H9 (cell line): ENCODE results near the gene IL20RB. TPM values are rescaled to one million over a fixed set of nuclear protein-coding genes. Genes with fewer than 3 reads are reported as not detected.

Source experiments
- DNase-seq: peaks from one replicate; pipeline ENCODE4 v3.0.0-alpha.2; 2017
- H2AFZ ChIP-seq: one replicate; pipeline ENCODE4 v1.6.1; 2013; ENCODE audit warnings: mild to moderate bottlenecking, low read length, control low read depth, moderate library complexity
- H2AK5ac ChIP-seq: 2 replicates; pipeline ENCODE4 v1.6.1; 2013; ENCODE audit warnings: low read length, control low read depth, mixed read lengths; ENCODE audit not compliant: insufficient read length
- H2BK120ac ChIP-seq: one replicate; pipeline ENCODE4 v1.6.1; 2013; ENCODE audit warnings: low read depth, mild to moderate bottlenecking, low read length, control low read depth, inconsistent platforms; ENCODE audit not compliant: poor library complexity, severe bottlenecking
- H2BK12ac ChIP-seq: 2 replicates; pipeline ENCODE4 v1.6.1; 2013; ENCODE audit warnings: low read length, control low read depth, mixed read lengths, low read depth; ENCODE audit not compliant: insufficient read length
- H2BK15ac ChIP-seq: 2 replicates; pipeline ENCODE4 v1.6.1; 2013; ENCODE audit warnings: low read depth, low read length, control low read depth
- H2BK20ac ChIP-seq: one replicate; pipeline ENCODE4 v1.6.1; 2013; ENCODE audit warnings: low read depth, mild to moderate bottlenecking, low read length, control low read depth, inconsistent platforms; ENCODE audit not compliant: poor library complexity, severe bottlenecking
- H2BK5ac ChIP-seq: 2 replicates; pipeline ENCODE4 v1.6.1; 2013; ENCODE audit warnings: low read length, control low read depth, mixed read lengths; ENCODE audit not compliant: insufficient read length
- H3K14ac ChIP-seq: 2 replicates; pipeline ENCODE4 v1.6.1; 2013; ENCODE audit warnings: low read length, control low read depth; ENCODE audit not compliant: insufficient read depth
- H3K18ac ChIP-seq: 2 replicates; pipeline ENCODE4 v1.6.1; 2013; ENCODE audit warnings: low read depth, mild to moderate bottlenecking, mixed read lengths, low read length, control low read depth; ENCODE audit not compliant: insufficient read length
- H3K23ac ChIP-seq: 2 replicates; pipeline ENCODE4 v1.6.1; 2013; ENCODE audit warnings: low read length, control low read depth, mixed read lengths, low read depth; ENCODE audit not compliant: insufficient read length
- H3K23me2 ChIP-seq: 2 replicates; pipeline ENCODE4 v1.6.1; 2013; ENCODE audit warnings: low read depth, mild to moderate bottlenecking, mixed read lengths, low read length, control low read depth; ENCODE audit not compliant: insufficient read length, poor library complexity, severe bottlenecking
- H3K27ac ChIP-seq: 2 replicates; pipeline ENCODE4 v1.5.1; 2013; ENCODE audit warnings: low read length, control low read depth, mixed read lengths, low read depth; ENCODE audit not compliant: insufficient read length
- H3K27me3 ChIP-seq: 2 replicates; pipeline ENCODE4 v1.6.1; 2013; ENCODE audit warnings: low read length, control low read depth, inconsistent platforms; ENCODE audit not compliant: insufficient read depth
- H3K4ac ChIP-seq: 2 replicates; pipeline ENCODE4 v1.6.1; 2013; ENCODE audit warnings: low read depth, mild to moderate bottlenecking, control low read depth, inconsistent platforms, low read length, moderate library complexity
- H3K4me1 ChIP-seq: 2 replicates; pipeline ENCODE4 v1.6.1; 2013; ENCODE audit warnings: low read length, control low read depth, inconsistent platforms; ENCODE audit not compliant: insufficient read depth
- H3K4me2 ChIP-seq: 2 replicates; pipeline ENCODE4 v1.6.1; 2013; ENCODE audit warnings: low read length, control low read depth, mixed read lengths; ENCODE audit not compliant: insufficient read length, insufficient read depth
- H3K56ac ChIP-seq: 2 replicates; pipeline ENCODE4 v1.6.1; 2013; ENCODE audit warnings: low read depth, mild to moderate bottlenecking, mixed read lengths, low read length, control low read depth; ENCODE audit not compliant: insufficient read length
- H3K79me1 ChIP-seq: 2 replicates; pipeline ENCODE4 v1.6.1; 2013; ENCODE audit warnings: low read depth, mild to moderate bottlenecking, moderate library complexity, low read length, control low read depth, inconsistent platforms; ENCODE audit not compliant: insufficient read depth, poor library complexity, severe bottlenecking
- H3K79me2 ChIP-seq: 2 replicates; pipeline ENCODE4 v1.6.1; 2013; ENCODE audit warnings: low read length, control low read depth, inconsistent platforms; ENCODE audit not compliant: insufficient read depth
- H3K9ac ChIP-seq: 2 replicates; pipeline ENCODE4 v1.6.1; 2013; ENCODE audit warnings: low read length, control low read depth, mixed read lengths; ENCODE audit not compliant: insufficient read length; ENCODE audit errors: extremely low read depth
- H3K9me3 ChIP-seq: one replicate; pipeline ENCODE4 v1.6.1; 2013; ENCODE audit warnings: low read depth, low read length, inconsistent platforms; ENCODE audit not compliant: control insufficient read depth
- H3T11ph ChIP-seq: one replicate; pipeline ENCODE4 v1.6.1; 2013; ENCODE audit warnings: mild to moderate bottlenecking, low read length, control low read depth, inconsistent platforms
- H4K20me1 ChIP-seq: one replicate; pipeline ENCODE4 v1.6.1; 2013; ENCODE audit not compliant: control insufficient read depth, insufficient read length, insufficient read depth
- H4K5ac ChIP-seq: 2 replicates; pipeline ENCODE4 v1.6.1; 2013; ENCODE audit warnings: low read depth, mild to moderate bottlenecking, mixed read lengths, low read length, control low read depth; ENCODE audit not compliant: insufficient read length
- H4K8ac ChIP-seq: replicated peaks from 2 replicates; pipeline ENCODE4 v1.6.1; 2013; ENCODE audit warnings: low read length, control low read depth, mixed read lengths, low read depth; ENCODE audit not compliant: insufficient read length
- H4K91ac ChIP-seq: 2 replicates; pipeline ENCODE4 v1.6.1; 2013; ENCODE audit warnings: low read depth, mild to moderate bottlenecking, moderate library complexity, mixed read lengths, low read length, control low read depth; ENCODE audit not compliant: insufficient read length
- H3K27ac Mint-ChIP-seq, 3 experiments: 2 replicates in 2 of 3; 3 replicates in 1 of 3; pipeline ENCODE4 v1.8.0; 2020 to 2021; ENCODE audit warnings: mixed read lengths in 3 of 3, mild to moderate bottlenecking in 1 of 3, moderate library complexity in 1 of 3
- H3K27me3 Mint-ChIP-seq: 2 replicates; pipeline ENCODE4 v1.8.0; 2021; ENCODE audit warnings: low read depth, mild to moderate bottlenecking, moderate library complexity, mixed read lengths
- H3K36me3 Mint-ChIP-seq, 3 experiments: 2 replicates in 2 of 3; 3 replicates in 1 of 3; pipeline ENCODE4 v1.8.0; 2020 to 2021; ENCODE audit warnings: low read depth in 3 of 3, mixed read lengths in 3 of 3; ENCODE audit not compliant: insufficient read depth in 1 of 3
- H3K4me1 Mint-ChIP-seq, 2 experiments: 2 replicates each; pipeline ENCODE4 v1.8.0; 2020; ENCODE audit warnings: mixed read lengths in 2 of 2
- H3K4me3 Mint-ChIP-seq, 2 experiments: 2 replicates in 1 of 2; 3 replicates in 1 of 2; pipeline ENCODE4 v1.8.0; 2020 to 2021; ENCODE audit warnings: mild to moderate bottlenecking in 2 of 2, mixed read lengths in 2 of 2, moderate library complexity in 1 of 2
- H3K9me3 Mint-ChIP-seq, 2 experiments: 2 replicates in 1 of 2; 3 replicates in 1 of 2; pipeline ENCODE4 v1.8.0; 2020; ENCODE audit warnings: mild to moderate bottlenecking in 2 of 2, mixed read lengths in 2 of 2, moderate library complexity in 1 of 2
- WGBS: extraction: QIAGEN DNeasy Blood & Tissue Kit; methylation state at CpG from one replicate; pipeline ENCODE4 v1.1.7; 2013; ENCODE audit warnings: missing lambda C conversion rate, low lambda C conversion rate, mixed read lengths; ENCODE audit not compliant: insufficient read length; ENCODE audit errors: extremely low coverage; 5-methylcytosine and 5-hydroxymethylcytosine counted together
- total RNA-seq: library from RNA; stranded (reverse); gene quantifications from 2 replicates; pipeline ENCODE4 v1.2.1, GENCODE V29; 2021
- TF ChIP-seq, protein P1 (sequence below): fragments of 200-600 bp; sonication (generic); conservative IDR thresholded peaks from 3 replicates; pipeline ENCODE4 v1.8.0; 2021; ENCODE audit warnings: antibody characterized with exemption, mild to moderate bottlenecking

IL20RB gene
- total RNA-seq, 1 experiment from 2014 or later, result 1.5 TPM

DNA sequence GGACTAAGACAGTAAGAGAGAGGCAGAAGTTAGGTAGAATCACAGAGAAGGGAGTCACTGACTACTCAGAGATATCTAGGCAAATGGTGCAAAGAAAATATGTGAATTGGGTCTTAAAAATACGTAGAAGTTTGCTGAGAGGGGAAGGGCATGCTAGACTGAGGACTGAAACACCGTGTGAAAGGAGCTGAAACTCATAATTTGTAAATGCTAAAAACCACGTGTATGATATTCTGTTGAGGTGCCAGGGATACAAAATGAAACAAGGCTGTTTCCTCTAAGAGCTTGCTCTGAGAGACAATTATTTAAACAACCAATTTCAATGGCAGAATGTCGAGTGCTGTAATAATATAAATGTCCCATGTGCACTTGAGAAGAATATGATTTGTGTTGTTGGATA, 48.6 kb upstream of the IL20RB start:
- Histone ChIP-seq H3K9me3 (no peaks in the 10 kb centered on the region), H3K56ac (no peak overlapping the region), H3K14ac (no peak overlapping the region), H4K91ac (no peak overlapping the region), H3K4me2 (no peak overlapping the region), H3K23me2 (no peaks in the 10 kb centered on the region), H3K4ac (no peak overlapping the region), H3K23ac (no peak overlapping the region), H3K9ac (no peak overlapping the region), H3K18ac (no peak overlapping the region), H4K8ac (no peak overlapping the region), H4K5ac (no peak overlapping the region), H3K4me1 (peaks cover 3% of the 10 kb centered on the region; the same call in 1 of the 2 replicates), H2AFZ (no peak overlapping the region), H2BK15ac (no peak overlapping the region), H2BK12ac (no peak overlapping the region), H2BK20ac (no peak overlapping the region), H2AK5ac (no peak overlapping the region), H4K20me1 (peaks cover 4% of the 10 kb centered on the region), H3K27me3 (no peaks in the 10 kb centered on the region), H2BK5ac (no peak overlapping the region), H3K27ac (no peak overlapping the region), H3K79me2 (peaks cover 22% of the 10 kb centered on the region; the same call in 1 of the 2 replicates), H3K79me1 (no peaks in the 10 kb centered on the region), H3T11ph (no peak overlapping the region), H2BK120ac (no peak overlapping the region)
- peaks cover 8% of the 10 kb centered on the region in 2 experiments; a peak in 4 of 5 replicates for H3K9me3 Mint-ChIP-seq
- no peaks in the 10 kb centered on the region for H3K27me3 Mint-ChIP-seq
- TF ChIP-seq, protein P1, sequence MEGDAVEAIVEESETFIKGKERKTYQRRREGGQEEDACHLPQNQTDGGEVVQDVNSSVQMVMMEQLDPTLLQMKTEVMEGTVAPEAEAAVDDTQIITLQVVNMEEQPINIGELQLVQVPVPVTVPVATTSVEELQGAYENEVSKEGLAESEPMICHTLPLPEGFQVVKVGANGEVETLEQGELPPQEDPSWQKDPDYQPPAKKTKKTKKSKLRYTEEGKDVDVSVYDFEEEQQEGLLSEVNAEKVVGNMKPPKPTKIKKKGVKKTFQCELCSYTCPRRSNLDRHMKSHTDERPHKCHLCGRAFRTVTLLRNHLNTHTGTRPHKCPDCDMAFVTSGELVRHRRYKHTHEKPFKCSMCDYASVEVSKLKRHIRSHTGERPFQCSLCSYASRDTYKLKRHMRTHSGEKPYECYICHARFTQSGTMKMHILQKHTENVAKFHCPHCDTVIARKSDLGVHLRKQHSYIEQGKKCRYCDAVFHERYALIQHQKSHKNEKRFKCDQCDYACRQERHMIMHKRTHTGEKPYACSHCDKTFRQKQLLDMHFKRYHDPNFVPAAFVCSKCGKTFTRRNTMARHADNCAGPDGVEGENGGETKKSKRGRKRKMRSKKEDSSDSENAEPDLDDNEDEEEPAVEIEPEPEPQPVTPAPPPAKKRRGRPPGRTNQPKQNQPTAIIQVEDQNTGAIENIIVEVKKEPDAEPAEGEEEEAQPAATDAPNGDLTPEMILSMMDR, result no peak
- peaks cover 0 to 10% (median 7%) of the 10 kb centered on the region in 3 experiments; a peak in 3 of 7 replicates for H3K36me3 Mint-ChIP-seq
- H3K4me1 Mint-ChIP-seq, result peaks cover 29 to 30% of the 10 kb centered on the region in 2 experiments
- no peak for DNase-seq
- H3K4me3 Mint-ChIP-seq, result no peak overlapping the region
- WGBS, result no CpG with 5 or more reads among the region's 4 CpGs
- peak overlapping the region in 1 of 3 experiments; percentile 37; a peak in 3 of 7 replicates for H3K27ac Mint-ChIP-seq
